ENCODE results near the gene CPSF4L. TPM values are rescaled to one million over a fixed set of nuclear protein-coding genes. Genes with fewer than 3 reads are reported as not detected.

The CPSF4L gene
- total RNA-seq, 3 donors from 2014 or later, result not detected

DNA sequence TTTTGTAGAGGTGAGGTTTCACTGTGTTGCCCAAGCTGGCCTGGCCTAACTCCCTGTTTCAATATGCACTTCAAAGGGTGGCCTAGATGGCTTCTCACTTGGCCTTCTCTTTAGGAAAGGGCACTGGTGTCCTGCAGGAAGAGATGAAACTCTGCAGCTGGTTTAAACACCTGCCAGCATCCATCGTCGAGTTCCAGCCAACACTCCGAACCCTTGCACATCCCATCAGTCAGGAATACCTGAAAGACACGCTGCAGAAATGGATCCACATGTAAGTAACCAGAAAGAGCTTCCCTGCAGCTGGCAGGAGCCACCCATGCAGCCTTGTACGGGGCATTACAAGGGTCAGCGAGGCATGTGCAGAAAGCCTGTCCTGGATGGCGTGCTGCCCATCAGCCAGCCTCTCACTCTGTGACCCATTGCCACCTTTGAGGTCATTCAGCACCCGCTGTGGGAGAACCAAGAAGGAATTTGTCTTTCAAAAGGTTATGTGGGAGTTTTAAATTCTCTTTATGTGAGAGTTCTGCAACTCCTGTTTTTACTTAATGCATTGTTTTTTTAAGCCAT is 61.8 kb downstream of the CPSF4L start:
- DNase-seq (no peak), ATAC-seq (no peak)
- Mint-ChIP-seq H3K4me1 (ENCODE audit: low read depth) (peaks cover 26% of the 10 kb centered on the region), H3K36me3 (ENCODE audit: insufficient read depth) (peaks cover 48% of the 10 kb centered on the region), H3K4me3 (no peak overlapping the region), H3K9me3 (no peaks in the 10 kb centered on the region), H3K27me3 (ENCODE audit: low read depth) (no peaks in the 10 kb centered on the region)

DNA sequence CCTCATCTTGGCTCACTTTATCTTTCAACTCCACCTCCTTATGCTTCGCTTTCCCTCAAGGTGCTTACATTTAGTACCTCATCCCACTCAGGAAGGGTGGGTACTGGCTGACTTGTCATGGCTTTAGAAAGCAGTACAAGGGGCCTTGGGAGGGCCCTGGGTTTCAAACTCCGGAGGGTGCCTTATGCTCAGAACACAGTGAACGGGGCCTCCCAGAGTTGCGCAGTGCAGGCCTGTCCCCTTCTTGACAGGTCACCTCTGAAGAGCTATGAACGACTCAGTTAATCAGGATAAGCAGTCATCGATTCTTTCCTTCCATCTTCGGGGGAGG is 62.8 kb downstream of the CPSF4L start:
- ATAC-seq (no peak), DNase-seq (no peak)
- H3K4me1 Mint-ChIP-seq (ENCODE audit: low read depth), result peaks cover 27% of the 10 kb centered on the region
- no peak overlapping the region for H3K4me3 Mint-ChIP-seq
- H3K27me3 Mint-ChIP-seq (ENCODE audit: low read depth), result no peaks in the 10 kb centered on the region
- H3K9me3 Mint-ChIP-seq, result no peaks in the 10 kb centered on the region
- peaks cover 48% of the 10 kb centered on the region for H3K36me3 Mint-ChIP-seq (ENCODE audit: insufficient read depth)

Other genes starting within 250 kb of the CPSF4L start
- gene SLC39A11, start 169.2 kb downstream of the CPSF4L start, total RNA-seq, result 10 to 100 TPM; 16.7 to 23.3 (median 20.1) TPM
- under 1 TPM in 2 of 3 donors, not detected in 1; 0.10 to 0.35 TPM for gene SSTR2, start 96.9 kb downstream of the CPSF4L start, total RNA-seq
- 10 to 100 TPM; 26.6 to 31.8 (median 29.0) TPM for gene COG1, start 68.8 kb downstream of the CPSF4L start, total RNA-seq
- gene CDC42EP4, start 50.1 kb upstream of the CPSF4L start, total RNA-seq, result 1 to 10 TPM in 1 of 3 donors, under 1 TPM in 2; 0.24 to 1.1 (median 0.30) TPM